PFSK-1 (cell line): ENCODE data around the gene RUNX1.

ENCODE experiments used
- FOXP2 ChIP-seq: optimal IDR thresholded peaks from 2 replicates; pipeline ENCODE3; 2011; ENCODE audit warnings: borderline replicate concordance, control low read depth, inconsistent platforms; ENCODE audit not compliant: insufficient read depth; ENCODE audit errors: extremely low read length, extremely low read depth
- POLR2AphosphoS5 ChIP-seq: IDR thresholded peaks from 2 replicates; pipeline ENCODE4 v1.6.1; 2012; ENCODE audit warnings: low read depth, mild to moderate bottlenecking, control low read depth, low read length, moderate library complexity
- SIN3A ChIP-seq: IDR thresholded peaks from 2 replicates; pipeline ENCODE4 v1.6.1; 2012; ENCODE audit warnings: mild to moderate bottlenecking, low read length, moderate library complexity, borderline replicate concordance; ENCODE audit not compliant: insufficient read depth
- TAF1 ChIP-seq: IDR thresholded peaks from 2 replicates; pipeline ENCODE4 v1.6.1; 2012; ENCODE audit warnings: low read length, control low read depth, borderline replicate concordance; ENCODE audit not compliant: insufficient read depth
- TF ChIP-seq, protein P1 (sequence below), 2 experiments: IDR thresholded peaks; 2 replicates each; pipeline versions ENCODE4 v1.6.1 to v1.8.0; 2011 to 2012; ENCODE audit warnings: low read depth in 2 of 2, low read length in 2 of 2, control low read depth in 1 of 2, inconsistent platforms in 1 of 2, mild to moderate bottlenecking in 1 of 2, moderate library complexity in 1 of 2; ENCODE audit not compliant: insufficient read depth in 1 of 2

GRCh38 chr21:35043549-35043948 lies 5.6 kb downstream of the RUNX1 start:
- TF ChIP-seq TAF1 (no peak), POLR2AphosphoS5 (no peak), SIN3A (no peak), FOXP2 (no peak)
- TF ChIP-seq, protein P1, sequence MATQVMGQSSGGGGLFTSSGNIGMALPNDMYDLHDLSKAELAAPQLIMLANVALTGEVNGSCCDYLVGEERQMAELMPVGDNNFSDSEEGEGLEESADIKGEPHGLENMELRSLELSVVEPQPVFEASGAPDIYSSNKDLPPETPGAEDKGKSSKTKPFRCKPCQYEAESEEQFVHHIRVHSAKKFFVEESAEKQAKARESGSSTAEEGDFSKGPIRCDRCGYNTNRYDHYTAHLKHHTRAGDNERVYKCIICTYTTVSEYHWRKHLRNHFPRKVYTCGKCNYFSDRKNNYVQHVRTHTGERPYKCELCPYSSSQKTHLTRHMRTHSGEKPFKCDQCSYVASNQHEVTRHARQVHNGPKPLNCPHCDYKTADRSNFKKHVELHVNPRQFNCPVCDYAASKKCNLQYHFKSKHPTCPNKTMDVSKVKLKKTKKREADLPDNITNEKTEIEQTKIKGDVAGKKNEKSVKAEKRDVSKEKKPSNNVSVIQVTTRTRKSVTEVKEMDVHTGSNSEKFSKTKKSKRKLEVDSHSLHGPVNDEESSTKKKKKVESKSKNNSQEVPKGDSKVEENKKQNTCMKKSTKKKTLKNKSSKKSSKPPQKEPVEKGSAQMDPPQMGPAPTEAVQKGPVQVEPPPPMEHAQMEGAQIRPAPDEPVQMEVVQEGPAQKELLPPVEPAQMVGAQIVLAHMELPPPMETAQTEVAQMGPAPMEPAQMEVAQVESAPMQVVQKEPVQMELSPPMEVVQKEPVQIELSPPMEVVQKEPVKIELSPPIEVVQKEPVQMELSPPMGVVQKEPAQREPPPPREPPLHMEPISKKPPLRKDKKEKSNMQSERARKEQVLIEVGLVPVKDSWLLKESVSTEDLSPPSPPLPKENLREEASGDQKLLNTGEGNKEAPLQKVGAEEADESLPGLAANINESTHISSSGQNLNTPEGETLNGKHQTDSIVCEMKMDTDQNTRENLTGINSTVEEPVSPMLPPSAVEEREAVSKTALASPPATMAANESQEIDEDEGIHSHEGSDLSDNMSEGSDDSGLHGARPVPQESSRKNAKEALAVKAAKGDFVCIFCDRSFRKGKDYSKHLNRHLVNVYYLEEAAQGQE (IDR thresholded peaks at IDR 0.05; ENCODE audit: insufficient read depth in 1 of 2, low read depth in 2 of 2, low read length in 2 of 2): no peak
